HG03045 (cell line): ENCODE results near the gene TBKBP1.
A peak's percentile ranks its signal among the peaks of the same experiment; 100 is the strongest.

Experiments
- ATAC-seq: cut with Tn5 transposase; IDR thresholded peaks from one replicate; pipeline ENCODE4 v1.9.1; 2021; ENCODE audit warnings: mild to moderate bottlenecking, moderate library complexity; ENCODE audit not compliant: unreplicated experiment

TBKBP1 gene, protein sequence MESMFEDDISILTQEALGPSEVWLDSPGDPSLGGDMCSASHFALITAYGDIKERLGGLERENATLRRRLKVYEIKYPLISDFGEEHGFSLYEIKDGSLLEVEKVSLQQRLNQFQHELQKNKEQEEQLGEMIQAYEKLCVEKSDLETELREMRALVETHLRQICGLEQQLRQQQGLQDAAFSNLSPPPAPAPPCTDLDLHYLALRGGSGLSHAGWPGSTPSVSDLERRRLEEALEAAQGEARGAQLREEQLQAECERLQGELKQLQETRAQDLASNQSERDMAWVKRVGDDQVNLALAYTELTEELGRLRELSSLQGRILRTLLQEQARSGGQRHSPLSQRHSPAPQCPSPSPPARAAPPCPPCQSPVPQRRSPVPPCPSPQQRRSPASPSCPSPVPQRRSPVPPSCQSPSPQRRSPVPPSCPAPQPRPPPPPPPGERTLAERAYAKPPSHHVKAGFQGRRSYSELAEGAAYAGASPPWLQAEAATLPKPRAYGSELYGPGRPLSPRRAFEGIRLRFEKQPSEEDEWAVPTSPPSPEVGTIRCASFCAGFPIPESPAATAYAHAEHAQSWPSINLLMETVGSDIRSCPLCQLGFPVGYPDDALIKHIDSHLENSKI

DNA sequence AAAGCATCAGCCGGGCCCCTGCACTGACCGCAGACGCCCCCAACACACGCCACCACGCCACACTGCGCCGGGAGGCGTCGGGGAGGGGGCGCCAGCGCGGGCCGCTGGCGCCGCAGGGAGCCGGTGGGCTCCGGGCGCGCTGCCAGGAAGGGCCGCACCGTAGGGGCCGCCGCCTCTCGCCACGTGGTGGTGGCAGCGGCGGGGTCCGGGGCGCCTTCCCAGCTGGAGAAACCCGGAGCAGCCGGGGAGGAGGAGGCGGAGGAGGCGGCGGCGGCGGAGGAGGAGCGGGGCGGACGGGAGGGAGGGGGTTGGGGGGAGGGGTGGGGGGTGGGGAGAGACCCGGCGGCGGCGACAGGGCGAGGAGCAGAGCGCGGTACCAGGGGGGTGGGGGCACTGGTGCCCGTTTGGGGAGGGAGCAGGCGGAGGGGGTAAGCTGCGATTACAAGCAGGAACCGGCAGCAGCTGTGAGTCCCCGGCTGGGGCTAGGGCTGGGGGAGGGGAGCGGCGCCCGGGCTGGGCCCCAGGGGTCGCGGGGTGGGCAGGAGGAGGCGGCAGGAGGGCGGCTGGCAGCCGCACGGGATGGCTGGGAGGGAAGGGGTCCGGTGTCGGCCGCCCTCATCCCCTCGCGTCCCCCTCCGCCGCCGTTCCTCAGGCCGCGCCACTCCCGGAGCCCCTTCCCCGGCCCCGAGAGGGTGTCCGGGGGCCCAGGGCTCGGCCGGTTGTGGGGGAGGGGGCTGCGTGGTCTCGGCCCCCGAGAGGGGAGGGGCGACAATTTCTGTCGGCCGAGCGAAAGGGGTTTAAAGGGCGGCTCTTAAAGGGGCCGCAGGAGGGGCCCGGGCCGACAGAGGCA lies at the start of gene TBKBP1:
Gene TBKBP1, plus strand, starts transcription at position 431 of the 850 bp plus-strand sequence. CDS start 1,952 bp downstream, outside the sequence.
- no peak for ATAC-seq

DNA sequence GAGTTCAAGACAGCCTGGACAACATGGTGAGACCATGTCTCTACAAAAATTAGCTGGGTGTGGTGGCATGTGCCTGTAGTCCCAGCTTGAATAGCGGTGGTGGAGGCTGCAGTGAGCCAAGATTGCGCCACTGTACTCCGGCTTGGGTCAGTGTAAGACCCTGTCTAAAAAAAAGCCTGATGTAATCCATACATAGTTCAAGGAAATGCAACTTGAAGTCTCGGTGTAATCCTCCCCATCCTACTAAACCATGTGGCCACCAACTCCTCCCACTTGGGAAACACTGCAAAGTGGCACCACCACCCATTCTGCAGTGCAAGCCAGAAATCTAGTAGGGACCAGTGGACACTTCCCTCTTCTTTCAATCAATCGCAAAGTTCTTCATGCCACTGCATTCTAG lies 49.6 kb upstream of the TBKBP1 start:
- no peak for ATAC-seq

DNA sequence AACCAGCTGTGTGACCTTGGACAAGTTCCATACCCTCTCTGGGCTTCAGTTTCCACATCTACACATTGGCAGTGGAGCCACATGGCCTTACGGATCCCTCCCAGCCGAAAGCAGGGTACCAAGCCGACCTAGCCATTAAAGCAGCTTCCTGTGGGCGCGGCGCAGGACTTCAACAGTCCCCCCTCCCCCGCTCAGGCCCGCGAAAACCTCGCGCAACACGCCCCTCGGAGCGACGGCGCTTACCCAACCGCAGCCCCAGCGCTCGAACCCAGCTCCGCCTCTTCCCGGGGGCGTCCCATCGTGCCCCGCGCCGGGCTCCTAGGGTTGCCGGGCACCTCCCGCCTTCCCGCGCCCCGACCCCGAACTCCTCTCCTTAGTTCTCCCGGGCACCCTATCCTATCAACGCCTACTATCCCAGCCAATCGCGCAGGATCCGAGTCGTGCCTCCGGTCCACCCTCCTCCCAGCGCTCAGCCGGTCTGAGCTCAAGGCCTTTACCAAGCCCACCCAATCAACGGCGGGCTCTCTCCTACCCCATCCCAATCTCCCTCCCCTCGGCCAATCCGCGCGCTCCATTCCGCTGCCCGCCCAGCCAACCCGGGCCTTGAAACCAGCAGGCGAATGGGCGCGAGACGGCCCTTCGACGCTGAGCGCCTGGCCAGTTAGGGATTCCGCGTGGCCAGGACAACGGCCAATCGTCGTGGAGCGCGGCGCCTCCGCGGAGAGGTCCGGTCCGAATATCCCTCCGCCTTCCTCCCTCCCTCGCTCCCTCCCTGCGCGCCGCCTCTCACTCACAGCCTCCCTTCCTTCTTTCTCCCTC lies 44.6 kb upstream of the TBKBP1 start, which contains the start of gene KPNB1:
Gene KPNB1, plus strand, starts transcription at position 767 of the 819 bp plus-strand sequence. CDS start 326 bp downstream, outside the sequence.
- peak; percentile 84 for ATAC-seq

DNA sequence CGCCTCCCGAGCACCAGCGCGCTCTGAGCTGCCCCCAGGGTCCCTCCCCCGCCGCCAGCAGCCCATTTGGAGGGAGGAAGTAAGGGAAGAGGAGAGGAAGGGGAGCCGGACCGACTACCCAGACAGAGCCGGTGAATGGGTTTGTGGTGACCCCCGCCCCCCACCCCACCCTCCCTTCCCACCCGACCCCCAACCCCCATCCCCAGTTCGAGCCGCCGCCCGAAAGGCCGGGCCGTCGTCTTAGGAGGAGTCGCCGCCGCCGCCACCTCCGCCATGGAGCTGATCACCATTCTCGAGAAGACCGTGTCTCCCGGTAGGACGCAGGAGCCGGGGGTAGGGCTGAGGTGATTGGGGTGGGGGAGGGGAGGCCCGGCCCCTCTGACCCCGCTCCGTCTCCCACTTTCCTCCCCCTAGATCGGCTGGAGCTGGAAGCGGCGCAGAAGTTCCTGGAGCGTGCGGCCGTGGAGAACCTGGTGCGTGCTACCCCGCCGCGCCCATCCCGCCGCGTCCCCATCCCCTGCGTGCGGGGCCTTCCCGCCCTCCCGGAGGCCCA lies 43.9 kb upstream of the TBKBP1 start:
- no peak for ATAC-seq

DNA sequence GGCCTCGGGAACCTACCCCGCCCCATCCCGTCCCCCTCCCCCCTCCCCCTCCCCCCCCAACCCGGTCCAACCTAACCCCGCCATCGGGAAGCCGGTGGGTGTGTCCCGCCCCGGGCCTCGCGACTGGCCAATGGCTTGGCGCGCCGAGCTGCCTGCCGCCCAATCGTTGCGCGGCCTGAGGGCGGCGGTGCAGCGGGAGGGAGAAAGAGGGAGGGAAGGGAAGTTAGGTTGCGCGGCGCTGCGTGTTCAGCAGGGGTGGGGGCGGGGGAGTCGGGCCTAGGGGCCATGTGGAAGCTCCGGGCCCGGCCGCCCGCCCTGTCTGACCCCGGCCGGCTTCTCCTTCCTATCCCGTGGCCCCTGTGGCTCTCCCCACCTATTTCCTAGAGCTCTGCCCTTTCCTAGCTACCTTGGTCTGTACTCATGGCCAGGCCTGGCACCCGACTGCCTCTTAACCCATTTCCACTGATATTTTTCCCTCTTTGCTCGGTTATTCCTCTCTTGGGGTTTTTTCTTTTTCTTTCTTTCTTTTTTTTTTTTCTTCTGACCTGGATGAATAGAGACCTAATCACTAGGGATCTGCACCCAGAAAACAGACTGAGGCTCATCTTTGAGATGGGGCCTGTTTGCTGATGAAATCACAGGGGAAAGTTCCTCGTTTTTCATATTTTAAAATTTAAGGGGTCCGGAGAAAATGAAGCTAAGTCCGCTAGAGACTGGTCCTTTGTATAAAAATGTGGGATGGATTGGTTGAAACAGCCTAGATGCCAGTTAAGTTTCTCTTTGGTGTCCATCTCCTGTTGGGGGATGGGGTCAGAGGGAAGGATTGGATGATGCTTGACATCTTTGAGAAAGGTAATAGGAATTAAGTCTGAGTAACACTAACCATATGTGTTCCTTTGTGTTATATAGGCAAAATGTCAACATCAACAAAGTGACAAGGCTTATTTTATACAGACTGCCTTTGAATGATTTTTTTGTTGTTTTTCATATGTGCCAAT lies 43.1 kb upstream of the TBKBP1 start:
- ATAC-seq, result peak; percentile 56

DNA sequence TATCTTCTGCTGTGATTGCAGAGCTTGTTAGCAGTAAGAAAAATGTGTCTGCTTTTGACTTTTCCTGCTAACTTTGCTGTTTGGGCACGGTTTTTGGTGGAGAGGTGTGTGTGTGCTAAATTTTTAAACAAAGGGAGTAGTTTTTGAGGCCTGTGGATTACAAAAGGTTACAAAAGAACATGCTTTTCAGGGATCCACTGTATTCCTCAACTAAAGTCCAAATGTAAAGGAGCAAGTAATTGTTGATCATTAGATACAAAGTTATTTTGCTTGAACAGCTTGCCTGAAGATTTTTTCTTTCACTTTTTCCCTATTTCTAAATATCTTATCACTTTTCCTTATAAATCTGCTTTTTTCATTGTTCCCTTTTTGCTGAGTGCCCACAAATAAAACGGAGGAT lies 42.3 kb upstream of the TBKBP1 start:
- no peak for ATAC-seq

DNA sequence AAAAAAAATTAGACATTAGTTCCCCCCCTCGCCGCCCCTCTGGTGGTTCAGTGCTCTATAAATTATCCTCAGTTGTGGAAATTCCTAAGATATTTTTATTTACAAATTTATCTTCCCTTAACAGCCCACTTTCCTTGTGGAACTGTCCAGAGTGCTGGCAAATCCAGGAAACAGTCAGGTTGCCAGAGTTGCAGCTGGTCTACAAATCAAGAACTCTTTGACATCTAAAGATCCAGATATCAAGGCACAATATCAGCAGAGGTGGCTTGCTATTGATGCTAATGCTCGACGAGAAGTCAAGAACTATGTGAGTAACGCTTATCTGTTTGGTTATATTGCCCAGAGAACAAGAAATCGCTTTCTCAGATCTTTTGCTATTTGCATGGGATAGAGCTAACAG lies 41.4 kb upstream of the TBKBP1 start:
- ATAC-seq, result no peak

DNA sequence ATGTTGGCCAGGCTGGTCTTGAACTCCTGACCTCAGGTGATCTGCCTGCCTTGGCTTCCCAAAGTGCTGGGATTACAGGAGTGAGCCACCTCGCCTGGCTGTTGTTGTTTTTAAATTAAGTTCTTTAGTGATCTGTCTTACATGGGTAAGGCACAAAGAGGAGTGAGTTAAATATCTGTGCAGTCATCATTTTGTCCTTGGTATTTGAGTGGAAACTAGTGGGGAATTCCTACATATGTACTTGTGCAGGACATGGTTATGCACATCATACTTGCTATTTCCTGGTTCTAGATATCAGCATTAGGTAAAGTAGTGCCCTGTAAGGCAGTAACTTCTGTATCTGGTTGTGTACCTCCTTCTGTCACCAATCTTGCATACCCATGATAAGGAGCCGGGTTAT lies 40.5 kb upstream of the TBKBP1 start:
- ATAC-seq, result no peak

DNA sequence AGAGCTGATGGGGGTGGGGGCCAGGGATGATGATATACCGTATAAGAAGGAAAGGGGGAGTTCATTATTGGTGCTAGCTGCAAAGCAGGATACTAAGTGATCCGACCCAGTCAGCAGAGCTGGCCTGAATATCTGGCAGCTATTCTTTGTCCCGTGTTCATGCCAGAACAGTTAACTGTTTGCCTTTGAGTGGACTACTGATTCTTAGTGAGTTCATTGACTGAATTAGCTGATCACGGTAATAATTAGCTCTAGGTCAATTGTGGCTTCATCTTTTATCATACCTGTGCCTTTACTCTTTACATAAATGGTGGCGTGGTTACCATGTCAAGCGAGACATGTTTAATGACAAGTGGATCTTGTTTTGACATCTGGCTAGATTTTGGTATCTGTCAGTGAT lies 39.0 kb upstream of the TBKBP1 start:
- no peak for ATAC-seq

DNA sequence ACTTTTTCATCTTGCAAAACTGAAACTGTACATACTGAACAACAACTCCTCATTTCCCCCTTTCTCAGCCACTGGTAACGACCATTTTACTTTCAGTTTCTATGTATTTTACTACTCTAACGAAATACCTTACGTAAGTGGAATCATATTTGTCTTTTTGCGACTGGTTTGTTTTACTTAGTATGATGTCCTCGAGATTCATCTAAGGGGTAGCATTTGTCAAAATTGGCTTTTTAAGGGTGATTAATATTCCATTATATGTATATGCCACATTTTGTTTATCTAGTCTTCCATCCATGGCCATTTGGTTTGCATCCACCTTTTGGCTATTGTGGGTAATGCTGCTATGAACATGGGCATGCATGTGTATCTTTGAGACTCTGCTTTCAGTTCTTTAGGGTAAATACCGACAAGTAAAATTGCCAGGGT lies 33.9 kb upstream of the TBKBP1 start:
- ATAC-seq, result peak; percentile 53

DNA sequence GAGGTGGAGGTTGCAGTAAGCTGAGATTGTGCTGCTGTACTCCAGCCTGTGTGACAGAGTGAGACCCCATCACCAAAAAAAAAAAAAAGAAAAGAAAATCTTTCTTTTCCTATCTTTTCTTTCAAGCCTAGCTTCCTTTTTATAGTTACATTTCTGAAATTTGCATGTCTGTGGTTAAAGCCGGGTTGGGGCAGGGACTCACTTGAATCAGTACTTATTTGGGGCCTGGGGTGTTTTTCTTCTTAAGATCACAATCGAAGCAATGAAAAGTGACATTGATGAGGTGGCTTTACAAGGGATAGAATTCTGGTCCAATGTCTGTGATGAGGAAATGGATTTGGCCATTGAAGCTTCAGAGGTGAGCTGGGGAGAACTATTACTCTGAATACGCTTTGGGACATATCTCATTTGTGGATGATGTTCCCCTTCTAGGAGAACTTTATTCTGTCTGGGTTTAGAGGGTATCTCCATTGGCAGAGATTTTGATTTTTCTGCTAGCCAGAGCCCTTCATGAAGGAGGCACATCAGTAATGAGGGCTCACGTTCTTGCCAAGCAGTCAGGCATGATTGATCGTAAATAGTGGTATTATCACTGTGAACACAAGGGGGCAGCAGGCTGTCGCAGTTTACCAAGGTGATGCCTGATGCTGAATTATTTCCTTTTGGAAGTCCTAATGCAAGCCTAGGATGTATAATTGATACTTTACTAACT lies 29.9 kb upstream of the TBKBP1 start:
- ATAC-seq, result no peak

DNA sequence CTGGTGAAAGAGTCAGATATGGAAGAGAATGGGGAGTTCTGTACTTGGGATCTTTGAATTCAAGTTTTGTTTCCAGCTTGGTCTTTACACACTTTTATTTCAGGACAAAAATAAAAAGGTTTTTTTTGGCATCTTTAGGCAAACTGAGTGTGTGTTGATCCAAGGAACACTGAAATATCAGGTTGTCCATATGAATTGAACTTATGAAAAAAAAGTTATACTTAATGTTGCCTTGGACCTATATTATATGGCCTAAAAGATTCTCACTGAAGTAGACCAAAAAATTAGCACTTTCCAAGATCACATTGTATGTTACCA lies 29.4 kb upstream of the TBKBP1 start:
- no peak for ATAC-seq

DNA sequence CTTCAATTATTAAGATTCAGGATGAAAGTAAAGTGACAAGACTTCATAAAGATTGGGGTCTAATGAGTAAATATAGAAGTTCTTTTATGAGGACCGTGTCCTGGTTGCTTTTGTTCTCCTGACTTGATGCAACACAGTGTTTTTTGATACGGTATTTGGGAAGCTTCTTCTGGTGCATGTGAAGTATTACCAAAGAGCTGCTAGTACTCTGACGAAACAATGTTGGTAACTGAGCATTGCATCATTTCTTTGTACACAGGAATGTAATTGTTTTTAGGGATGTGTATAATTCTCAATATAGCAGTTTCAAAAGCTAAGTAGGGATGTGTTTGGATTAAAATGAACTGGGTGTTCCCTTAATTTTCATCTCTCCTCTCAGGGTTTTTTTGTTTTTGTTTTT lies 28.3 kb upstream of the TBKBP1 start:
- no peak for ATAC-seq

DNA sequence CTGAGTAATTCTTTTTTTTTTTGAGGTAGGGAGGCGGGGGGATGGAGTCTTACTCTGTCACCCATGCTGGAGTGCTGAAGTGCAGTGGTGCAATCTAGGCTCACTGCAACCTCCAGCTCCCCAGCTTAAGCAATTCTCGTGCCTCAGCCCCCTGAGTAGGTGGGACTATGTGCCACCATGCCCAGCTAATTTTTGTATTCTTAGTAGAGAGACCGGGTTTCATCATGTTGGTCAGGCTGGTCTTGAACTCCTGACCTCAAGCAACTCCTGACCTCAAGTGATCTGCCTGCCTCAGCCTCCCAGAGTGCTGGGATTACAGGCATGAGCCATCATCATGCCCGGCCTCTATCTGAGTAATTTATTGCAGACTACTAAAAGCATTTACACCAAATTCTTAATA lies 24.9 kb upstream of the TBKBP1 start:
- ATAC-seq, result no peak

DNA sequence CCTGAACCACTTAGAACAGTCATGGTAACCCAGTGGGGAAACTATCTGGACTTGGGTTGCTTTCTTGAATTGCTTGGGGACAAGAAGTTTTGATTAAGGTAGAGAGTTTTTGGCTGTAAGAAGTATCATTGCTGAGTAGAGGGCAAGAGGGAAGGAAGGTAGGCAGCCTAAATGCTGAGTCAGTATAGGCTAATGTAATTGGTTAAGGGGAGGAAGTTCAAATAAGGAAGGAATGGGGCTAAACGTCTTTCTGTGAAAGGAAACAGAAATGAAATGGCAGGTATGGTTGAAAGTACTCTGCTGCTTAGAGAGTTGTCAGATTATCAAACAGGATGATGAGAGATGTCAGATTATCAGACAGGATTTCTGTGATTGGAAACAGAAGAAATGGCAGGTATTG lies 23.9 kb upstream of the TBKBP1 start:
- ATAC-seq, result no peak

DNA sequence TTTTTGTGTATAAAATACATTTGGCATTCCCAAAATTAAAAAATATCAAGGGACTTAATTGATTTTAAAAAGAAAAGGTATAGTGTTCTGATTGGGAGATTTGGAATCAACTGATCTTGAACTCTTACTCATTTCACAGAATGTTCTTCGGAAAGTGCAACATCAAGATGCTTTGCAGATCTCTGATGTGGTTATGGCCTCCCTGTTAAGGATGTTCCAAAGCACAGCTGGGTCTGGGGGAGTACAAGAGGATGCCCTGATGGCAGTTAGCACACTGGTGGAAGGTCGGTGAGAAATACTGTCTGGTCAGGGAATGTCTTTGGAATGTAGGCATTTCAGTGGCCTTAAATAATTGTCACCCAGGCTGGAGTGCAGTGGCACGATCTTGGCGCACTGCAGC lies 19.5 kb upstream of the TBKBP1 start:
- no peak for ATAC-seq

DNA sequence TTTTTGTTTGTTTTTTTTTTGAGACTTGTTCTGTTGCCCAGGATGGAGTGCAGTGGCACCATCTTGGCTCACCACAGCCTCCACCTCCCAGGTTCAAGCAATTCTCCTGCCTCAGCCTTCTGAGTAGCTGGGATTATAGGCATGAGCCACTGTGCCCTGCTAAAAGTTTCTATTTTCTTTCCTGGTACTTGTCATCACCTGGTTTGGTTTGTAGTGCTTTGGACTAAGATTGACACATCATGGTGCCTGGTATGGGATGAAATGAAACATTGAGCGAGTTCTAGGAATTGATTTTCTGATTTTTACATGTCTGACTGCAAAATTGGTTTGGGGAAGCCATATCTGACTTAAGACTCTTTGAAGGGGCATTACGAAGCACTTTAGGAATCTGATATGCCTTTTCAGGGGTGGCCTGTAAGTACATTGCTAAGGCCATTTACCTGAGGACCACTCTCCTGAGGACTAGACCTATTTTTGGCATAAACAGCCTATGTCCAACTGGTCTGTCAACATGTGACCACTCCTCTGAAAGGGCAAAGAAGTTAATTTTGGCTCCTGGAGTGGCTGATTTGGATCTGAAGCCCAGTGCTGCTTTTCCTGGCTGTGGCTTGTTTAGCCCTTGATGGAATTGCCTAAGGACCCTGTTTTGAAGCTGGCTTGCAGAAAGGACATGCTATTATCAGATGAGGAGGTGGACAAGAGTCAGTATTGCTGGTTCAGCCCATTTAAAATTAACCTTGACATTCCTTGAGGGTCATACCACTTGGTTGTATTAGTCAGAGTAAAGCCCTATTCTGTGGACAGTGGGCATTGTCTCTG lies 18.4 kb upstream of the TBKBP1 start:
- ATAC-seq, result no peak

DNA sequence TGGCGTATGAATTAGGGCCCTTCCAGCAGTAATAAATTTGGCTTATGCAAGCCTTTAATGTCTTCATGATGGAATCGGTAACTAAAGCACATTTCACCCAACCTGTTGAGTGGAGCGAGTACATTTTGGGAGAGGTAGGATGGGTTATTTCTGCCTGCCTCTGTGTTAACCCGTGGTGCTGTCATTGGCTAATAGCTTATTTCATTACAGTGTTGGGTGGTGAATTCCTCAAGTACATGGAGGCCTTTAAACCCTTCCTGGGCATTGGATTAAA lies 17.8 kb upstream of the TBKBP1 start:
- ATAC-seq, result no peak
